Neural crest cell (in vitro differentiated cells): ENCODE data around the gene CEACAM19. TPM values are rescaled to one million over a fixed set of nuclear protein-coding genes. Genes with fewer than 3 reads are reported as not detected.

ENCODE experiments used
- DNase-seq: peaks from one replicate; pipeline ENCODE4 v3.0.0; 2021; ENCODE audit warnings: low read depth, mixed read lengths, low spot score
- H3K27ac Mint-ChIP-seq: one replicate; pipeline ENCODE4 v1.8.0; 2021; ENCODE audit warnings: mild to moderate bottlenecking, mixed read lengths; ENCODE audit not compliant: unreplicated experiment
- H3K27me3 Mint-ChIP-seq: 2 replicates; pipeline ENCODE4 v1.8.0; 2021; ENCODE audit warnings: low read depth, mild to moderate bottlenecking, mixed read lengths
- H3K36me3 Mint-ChIP-seq: 2 replicates; pipeline ENCODE4 v1.8.0; 2021; ENCODE audit warnings: low read depth, mild to moderate bottlenecking, mixed read lengths
- H3K4me1 Mint-ChIP-seq: 2 replicates; pipeline ENCODE4 v1.8.0; 2021; ENCODE audit warnings: mixed read lengths
- H3K4me3 Mint-ChIP-seq: one replicate; pipeline ENCODE4 v1.8.0; 2021; ENCODE audit warnings: mild to moderate bottlenecking, mixed read lengths
- H3K9me3 Mint-ChIP-seq: 2 replicates; pipeline ENCODE4 v1.8.0; 2021; ENCODE audit warnings: mixed read lengths
- CTCF ChIP-seq: fragments of 200-600 bp; sonication (generic); conservative IDR thresholded peaks from 2 replicates; pipeline ENCODE4 v1.5.0; 2021; ENCODE audit warnings: antibody characterized with exemption, mild to moderate bottlenecking
- total RNA-seq: library from RNA; stranded (reverse); gene quantifications from 2 replicates; pipeline ENCODE4 v1.2.1, GENCODE V29; 2021

CEACAM19 gene
- total RNA-seq, 1 donor from 2014 or later: 6.1 TPM

GRCh38 chr19:44701228-44701627, 29.9 kb downstream of the CEACAM19 start:
- Mint-ChIP-seq H3K4me1 (no peaks in the 10 kb centered on the region), H3K27ac (no peak overlapping the region), H3K9me3 (no peaks in the 10 kb centered on the region), H3K36me3 (no peaks in the 10 kb centered on the region), H3K27me3 (peaks cover 4% of the 10 kb centered on the region), H3K4me3 (no peak overlapping the region)
- DNase-seq: no peak
- TF ChIP-seq CTCF: no peak

- H3K27me3 Mint-ChIP-seq: no peaks in the 10 kb centered on the region
- no peak for DNase-seq
These were observed 31.4 kb downstream of the CEACAM19 start for GRCh38 chr19:44702551-44703176.

GRCh38 chr19:44703336-44704078, 32.2 kb downstream of the CEACAM19 start:
- Mint-ChIP-seq H3K4me3 (no peak overlapping the region), H3K36me3 (no peaks in the 10 kb centered on the region), H3K4me1 (no peaks in the 10 kb centered on the region), H3K27ac (no peak overlapping the region), H3K27me3 (no peaks in the 10 kb centered on the region), H3K9me3 (no peaks in the 10 kb centered on the region)
- TF ChIP-seq CTCF: no peak
- DNase-seq: no peak

More at GRCh38 chr19:44702551-44703176, 31.4 kb downstream of the CEACAM19 start:
- H3K4me1 Mint-ChIP-seq: no peaks in the 10 kb centered on the region
- no peaks in the 10 kb centered on the region for H3K36me3 Mint-ChIP-seq
- TF ChIP-seq CTCF: no peak
- no peaks in the 10 kb centered on the region for H3K9me3 Mint-ChIP-seq
- H3K27ac Mint-ChIP-seq: no peak overlapping the region
- H3K4me3 Mint-ChIP-seq: no peak overlapping the region

GRCh38 chr19:44704982-44705381, 33.7 kb downstream of the CEACAM19 start:
- H3K36me3 Mint-ChIP-seq: no peaks in the 10 kb centered on the region
- TF ChIP-seq CTCF: no peak
- no peaks in the 10 kb centered on the region for H3K4me1 Mint-ChIP-seq
- no peaks in the 10 kb centered on the region for H3K9me3 Mint-ChIP-seq
- H3K27me3 Mint-ChIP-seq: no peaks in the 10 kb centered on the region
- DNase-seq: no peak
- H3K27ac Mint-ChIP-seq: no peak overlapping the region
- H3K4me3 Mint-ChIP-seq: no peak overlapping the region

- Mint-ChIP-seq H3K4me3 (no peak overlapping the region), H3K36me3 (no peaks in the 10 kb centered on the region), H3K27ac (no peak overlapping the region), H3K4me1 (no peaks in the 10 kb centered on the region), H3K27me3 (no peaks in the 10 kb centered on the region), H3K9me3 (no peaks in the 10 kb centered on the region)
- no peak for DNase-seq
- TF ChIP-seq CTCF: no peak
These were observed 34.3 kb downstream of the CEACAM19 start for GRCh38 chr19:44705502-44706010.
